Cardiac ventricle fibroblast (primary cell): Measurements from ENCODE around the gene CATSPERZ. TPM values are rescaled to one million over a fixed set of nuclear protein-coding genes. Genes with fewer than 3 reads are reported as not detected.

Experiments
- total RNA-seq: library from RNA; depleted of rRNA; stranded (reverse); fragments of >200 nt; gene quantifications from 2 replicates; pipeline ENCODE4 v1.2.3, GENCODE V29; 2015

CATSPERZ gene, protein sequence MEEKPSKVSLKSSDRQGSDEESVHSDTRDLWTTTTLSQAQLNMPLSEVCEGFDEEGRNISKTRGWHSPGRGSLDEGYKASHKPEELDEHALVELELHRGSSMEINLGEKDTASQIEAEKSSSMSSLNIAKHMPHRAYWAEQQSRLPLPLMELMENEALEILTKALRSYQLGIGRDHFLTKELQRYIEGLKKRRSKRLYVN
- 0.24 TPM in 1 of 2 replicates, not detected in the other for total RNA-seq

DNA sequence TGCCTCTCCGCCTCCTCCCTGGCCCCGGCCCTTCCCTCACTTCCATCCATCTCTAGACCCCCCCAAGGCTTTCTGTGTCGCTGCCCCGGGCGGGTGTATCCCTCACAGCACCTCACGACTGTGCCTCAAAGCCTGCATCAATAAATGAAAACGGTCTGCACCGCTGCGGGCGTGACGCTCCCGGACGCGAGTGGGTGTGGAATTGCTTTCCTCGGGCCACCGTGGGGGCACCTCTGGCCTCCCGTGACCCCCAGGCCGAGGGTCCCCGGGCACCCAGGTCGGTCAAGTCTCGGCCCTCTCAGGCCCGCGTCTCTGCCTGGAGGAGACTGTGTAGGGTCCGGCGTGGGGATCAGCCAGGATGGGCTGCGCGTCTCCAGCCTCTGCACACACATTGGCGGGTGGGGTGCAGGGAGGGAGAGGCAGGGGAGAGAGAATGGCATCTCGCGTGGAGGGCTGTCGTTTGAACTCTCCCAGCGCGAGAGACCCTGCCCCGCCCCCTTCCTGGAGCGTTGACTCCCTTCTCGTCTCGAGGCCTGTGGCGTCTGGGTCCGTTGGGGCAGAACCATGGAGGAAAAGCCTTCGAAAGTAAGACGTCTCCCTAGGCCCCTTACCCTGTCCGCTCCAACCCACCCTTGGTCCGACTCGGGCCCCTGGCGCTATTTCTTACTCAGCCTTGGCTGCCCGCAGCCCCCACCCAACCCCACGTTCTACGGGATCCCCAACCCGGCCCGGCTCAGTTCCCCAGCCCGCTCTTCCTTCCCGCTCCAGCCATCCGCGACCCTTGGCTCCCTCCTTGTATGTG lies at the start of gene CATSPERZ:
Gene CATSPERZ (plus strand): TSS at position 512 of the 802 bp plus-strand sequence. CDS start 53 bp downstream, at position 565.

DNA sequence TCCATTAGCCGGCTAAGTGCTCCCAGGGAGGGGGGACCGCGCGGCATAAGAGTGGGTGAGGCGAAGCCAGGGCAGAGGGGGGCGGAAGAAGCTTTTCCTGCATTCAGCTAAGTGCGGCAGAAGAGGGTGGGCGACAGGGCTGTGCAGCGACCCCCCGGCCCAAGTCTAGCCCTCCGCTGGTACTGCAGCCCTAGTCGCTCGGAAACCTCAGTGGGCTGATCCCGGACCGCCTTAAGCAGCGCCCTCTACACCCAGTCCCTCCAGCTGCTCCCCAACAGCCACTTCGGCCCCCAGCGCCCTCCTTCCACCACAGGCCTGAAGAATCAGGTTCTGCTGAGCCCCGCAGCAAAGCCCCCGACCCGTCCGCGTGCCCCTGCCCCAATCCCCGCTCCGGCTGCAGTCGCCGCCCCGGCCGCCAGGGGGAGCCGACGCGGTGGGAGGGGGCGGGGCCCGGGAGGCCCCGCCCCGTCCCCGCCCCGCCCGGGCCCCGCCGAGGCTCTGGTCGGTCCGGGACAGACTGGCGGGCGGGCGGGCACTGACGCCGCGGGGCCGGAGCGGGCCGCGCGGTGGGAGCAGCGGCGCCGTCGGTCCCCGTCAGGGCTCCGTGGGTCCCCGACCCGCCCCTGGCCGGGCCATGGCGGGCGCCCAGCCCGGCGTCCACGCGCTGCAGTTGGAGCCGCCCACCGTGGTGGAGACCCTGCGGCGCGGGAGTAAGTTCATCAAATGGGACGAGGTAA lies 49.0 kb upstream of the CATSPERZ start, which contains the start of gene PLCB3:
Gene PLCB3 (plus strand): TSS at position 515 of the 737 bp plus-strand sequence. CDS start 120 bp downstream, at position 635.

DNA sequence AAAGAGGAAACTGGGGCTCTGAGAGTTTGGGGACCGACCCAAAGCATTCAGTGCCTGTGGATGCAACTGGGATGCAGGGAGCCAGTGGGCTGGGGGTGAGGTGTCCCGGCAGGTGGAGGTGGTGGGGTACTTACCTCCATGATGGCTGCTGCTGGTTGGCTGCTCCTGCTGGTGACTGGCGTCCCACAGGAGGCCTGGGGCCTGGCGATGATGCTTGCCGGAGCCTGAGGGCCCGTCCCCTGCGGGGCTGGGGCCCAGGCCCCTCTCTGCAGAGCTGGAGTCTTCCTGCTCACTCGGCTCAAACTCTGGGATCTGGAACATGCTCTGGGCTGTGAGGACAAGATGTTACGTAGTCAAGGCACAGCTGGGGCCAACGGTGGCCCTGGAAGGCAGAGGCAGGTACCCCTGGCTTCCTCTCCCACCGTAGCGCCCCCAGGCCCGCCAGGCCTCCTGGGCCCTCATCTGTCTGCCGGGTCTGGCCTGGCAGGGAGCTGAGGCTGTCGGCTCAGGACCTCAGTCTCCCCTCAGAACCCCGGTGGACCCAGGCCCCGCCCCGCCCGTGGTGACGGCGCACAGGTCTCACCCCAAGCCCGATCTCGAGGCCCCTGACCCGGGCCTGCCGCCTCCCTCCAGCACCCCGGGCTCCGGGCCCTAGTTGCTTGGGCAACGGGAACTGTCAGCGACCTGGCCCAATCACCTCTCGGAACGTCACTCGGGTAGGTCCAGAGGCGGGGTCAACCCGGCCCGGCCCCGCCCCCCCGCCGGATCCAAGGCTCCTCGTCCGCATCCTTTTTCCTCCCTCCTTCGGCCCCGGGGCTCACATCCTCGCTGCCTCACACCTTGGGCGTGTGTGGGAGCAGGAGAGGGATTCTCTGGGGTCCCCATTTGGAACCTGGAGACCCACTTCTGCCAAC lies 15.9 kb upstream of the CATSPERZ start, which contains the start of gene BAD:
Gene BAD (minus strand): TSS at position 618 of the 914 bp plus-strand sequence. CDS start 297 bp downstream, at position 321.

DNA sequence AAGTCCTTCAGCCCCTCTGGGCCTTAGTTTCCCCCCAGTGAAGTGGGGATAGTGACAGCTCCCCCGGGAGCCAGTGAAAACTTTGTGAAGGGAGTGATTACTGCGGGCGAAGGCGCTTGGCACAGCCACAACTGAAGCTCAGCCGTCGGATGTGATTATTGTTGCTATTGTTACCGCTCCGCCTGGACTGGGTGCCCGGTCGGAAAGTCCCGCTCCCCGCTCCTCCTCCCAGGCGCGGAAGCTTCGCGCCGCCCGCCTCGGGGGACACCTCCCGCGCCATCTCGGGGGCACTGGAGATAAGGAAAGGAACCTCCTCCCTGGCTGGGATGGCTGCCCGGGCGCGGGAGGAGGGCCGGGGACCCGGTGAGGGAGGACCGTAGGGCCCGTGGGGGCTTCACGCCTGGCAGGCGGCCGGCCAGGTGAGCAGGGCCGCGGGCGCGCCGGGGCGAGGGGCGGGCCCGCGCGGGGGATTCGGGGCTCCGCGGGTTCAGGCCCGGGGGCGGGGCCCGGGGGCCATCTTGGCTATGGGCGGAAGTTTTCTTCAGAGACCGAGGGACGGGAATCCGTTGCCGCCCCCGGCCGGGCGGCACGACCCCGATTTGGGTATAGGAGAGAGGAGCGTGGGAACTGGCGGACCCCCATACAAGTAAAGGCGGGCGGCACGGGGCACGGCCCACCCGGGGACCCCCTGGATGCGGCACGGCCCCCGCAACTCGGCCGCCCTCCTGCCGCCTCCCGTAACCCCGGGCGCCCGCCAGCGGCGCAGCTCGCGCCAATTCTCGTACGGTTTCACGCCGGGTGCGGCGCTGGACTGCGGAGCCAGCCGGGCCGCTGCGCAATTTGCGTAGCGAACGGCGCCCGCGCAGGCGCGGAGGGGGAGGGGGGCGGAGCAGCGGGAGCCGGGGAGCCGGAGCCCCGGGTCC lies 14.9 kb upstream of the CATSPERZ start, which contains the start of gene GPR137:
Gene GPR137 (plus strand): TSS at position 887 of the 923 bp plus-strand sequence. CDS start 677 bp downstream, outside the sequence.

DNA sequence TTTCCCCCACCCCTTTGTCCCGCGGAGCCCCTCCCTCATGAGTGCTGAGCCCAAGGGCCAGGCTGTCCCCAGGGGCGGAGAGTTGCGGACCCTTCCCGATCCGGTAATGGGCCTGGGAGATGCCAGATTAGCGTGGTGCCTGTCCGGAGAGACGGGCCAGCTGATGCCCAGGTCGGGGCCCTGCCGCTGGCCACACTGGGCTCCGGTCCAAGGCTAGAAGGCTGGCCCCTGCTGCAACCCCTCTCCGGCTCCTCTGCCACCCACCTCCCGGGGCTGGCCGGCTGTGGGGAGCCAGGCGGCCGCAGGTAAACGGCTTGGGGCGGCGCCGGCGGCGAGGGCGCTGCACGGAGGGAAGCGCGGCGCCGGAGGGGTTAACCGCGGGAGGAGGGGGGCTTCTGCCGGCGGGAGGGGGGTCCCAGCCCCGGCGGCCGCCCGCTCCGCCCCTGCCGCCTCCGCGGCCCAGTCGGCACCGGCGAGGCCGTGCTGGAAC lies 8.9 kb upstream of the CATSPERZ start, which contains the start of gene KCNK4:
Gene KCNK4 (plus strand): TSS at position 41 of the 490 bp plus-strand sequence. CDS start 1,717 bp downstream, outside the sequence.

DNA sequence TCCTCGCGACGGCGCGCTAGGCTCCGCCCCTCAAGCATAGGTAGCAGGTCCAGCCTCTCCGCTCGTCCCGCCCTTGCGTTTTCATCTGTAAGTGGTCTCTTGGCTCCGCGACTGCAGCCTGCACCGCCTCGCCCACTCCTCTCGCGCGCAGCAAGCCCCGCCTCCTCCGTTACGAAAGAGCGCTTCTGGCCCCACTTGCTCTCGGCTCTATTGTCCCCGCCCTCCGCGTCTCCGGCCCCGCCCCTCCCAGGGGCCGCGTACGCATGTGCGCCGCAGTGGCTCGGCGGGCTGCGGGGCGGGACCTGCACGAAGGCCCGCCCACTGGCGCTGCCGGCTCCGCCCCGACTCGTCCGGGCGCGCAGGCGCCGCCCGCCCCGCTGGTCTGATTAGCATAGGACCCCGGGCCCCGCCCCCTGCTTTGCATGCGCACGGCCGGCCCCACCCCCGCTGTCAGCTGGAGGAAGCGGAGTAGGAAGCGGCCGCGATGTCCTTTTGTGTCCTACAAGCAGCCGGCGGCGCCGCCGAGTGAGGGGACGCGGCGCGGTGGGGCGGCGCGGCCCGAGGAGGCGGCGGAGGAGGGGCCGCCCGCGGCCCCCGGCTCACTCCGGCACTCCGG lies 5.0 kb downstream of the CATSPERZ start, which contains the start of gene ESRRA:
Gene ESRRA (plus strand): TSS at position 450 of the 616 bp plus-strand sequence. CDS start 1,656 bp downstream, outside the sequence.

DNA sequence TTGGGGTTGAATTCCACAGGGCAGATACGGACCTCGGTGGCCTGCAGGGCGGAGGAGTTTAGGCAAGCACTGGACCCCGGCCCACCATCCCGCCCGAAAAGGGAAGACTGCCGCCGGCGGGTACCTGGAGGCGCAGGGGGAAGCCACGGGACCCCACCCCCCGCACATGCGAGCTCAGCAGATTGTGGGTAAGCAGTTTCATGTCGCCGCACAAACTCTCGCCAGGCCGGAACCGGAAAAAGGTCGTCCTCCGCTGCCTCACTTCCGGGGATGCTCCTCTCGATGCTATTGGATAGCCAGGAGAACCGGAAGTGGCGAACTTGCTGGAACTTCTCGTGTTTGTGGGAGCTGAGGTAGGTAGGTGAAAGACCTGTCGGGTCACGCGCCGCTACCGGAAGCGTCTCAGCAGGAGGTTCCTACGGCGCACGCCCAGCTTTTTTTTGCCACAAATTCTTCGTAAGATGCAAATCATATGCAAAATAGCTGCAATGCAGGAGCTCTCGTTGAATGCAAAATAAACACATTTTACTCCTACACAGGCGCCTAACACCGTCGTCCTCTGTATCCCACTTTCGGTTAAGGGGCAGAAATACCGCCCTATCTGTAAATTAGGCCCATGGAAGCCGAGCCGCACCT lies 17.3 kb downstream of the CATSPERZ start, which contains the start of gene TRMT112:
Gene TRMT112 (minus strand): TSS at position 235 of the 636 bp plus-strand sequence. CDS start 33 bp downstream, at position 202.

DNA sequence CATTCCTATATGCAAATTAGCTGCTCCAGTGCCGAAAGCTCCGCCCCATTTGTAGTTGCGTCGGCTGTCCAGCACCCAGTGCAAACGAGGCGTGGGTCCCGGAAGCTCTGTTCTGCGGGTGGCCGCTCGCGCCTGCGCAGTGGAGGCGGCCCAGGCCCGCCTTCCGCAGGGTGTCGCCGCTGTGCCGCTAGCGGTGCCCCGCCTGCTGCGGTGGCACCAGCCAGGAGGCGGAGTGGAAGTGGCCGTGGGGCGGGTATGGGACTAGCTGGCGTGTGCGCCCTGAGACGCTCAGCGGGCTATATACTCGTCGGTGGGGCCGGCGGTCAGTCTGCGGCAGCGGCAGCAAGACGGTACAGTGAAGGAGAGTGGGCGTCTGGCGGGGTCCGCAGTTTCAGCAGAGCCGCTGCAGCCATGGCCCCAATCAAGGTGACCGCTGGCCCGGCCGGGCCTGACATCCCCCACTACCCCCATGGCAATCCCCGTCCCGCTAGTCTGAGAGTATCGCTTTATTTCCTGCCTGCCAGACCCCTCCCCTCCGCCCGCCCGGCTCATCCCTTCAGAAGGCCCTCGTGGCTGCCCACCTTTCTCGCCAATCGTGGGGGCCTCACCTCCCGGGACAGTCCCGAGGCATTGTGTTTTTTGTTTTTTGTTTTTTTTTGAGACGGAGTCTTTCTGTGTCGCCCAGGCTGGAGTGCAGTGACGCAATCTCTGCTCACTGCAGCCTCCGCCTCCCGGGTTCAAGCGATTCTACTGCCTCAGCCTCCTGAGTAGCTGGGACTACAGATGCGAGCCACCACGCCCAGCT lies 18.0 kb downstream of the CATSPERZ start, which contains the start of gene PRDX5:
Gene PRDX5 (plus strand): TSS at position 161 of the 805 bp plus-strand sequence. CDS start 95 bp downstream, at position 256.

DNA sequence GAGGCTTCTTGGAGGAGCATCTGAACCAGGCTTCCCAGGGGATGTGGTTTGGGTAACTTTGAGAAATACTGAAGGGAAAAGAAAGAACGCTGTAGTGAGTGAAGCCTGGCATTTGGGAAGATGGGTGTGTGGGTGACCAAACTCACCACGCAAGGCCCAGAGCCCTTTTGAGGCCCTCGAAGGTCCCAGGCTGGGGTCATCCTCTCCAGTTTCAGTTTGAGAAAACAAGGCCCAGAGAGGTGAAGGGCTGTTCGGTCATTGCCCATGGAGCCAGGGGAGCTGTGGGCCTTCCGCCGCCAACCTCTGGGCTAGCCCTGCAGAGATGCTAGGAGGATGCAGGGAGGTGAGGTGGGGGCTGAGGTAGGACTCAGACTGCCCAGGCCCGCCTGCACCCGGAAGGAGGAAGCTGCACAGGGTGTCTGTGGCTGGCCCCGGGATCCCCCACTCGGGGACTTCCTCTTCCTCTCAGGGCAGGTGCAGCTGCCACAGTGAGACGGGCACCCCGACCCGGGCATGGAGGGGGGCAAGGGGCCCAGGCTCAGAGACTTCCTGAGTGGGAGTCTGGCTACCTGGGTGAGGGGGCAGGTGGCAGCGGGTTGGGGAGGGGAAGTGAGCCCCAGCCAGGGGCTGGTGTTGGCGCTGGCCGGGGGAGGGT lies 39.7 kb downstream of the CATSPERZ start, which contains the start of gene CCDC88B:
Gene CCDC88B (plus strand): TSS at position 451 of the 655 bp plus-strand sequence. CDS start 63 bp downstream, at position 514.

Other genes starting within 250 kb of the CATSPERZ start
- gene MACROD1, start 134.2 kb upstream of the CATSPERZ start, total RNA-seq: 14.9 and 15.3 TPM in 2 replicates
- 68.7 and 86.9 TPM in 2 replicates for gene STIP1, start 114.2 kb upstream of the CATSPERZ start, total RNA-seq
- gene FERMT3, start 93.6 kb upstream of the CATSPERZ start, total RNA-seq: 13.7 and 14.4 TPM in 2 replicates
- 16.2 and 19.6 TPM in 2 replicates for gene TRPT1, start 74.2 kb upstream of the CATSPERZ start, total RNA-seq
- gene NUDT22, start 74.1 kb upstream of the CATSPERZ start, total RNA-seq: 52.1 and 60.7 TPM in 2 replicates
- gene DNAJC4, start 69.8 kb upstream of the CATSPERZ start, total RNA-seq: 9.1 and 11.5 TPM in 2 replicates
- gene VEGFB, start 65.8 kb upstream of the CATSPERZ start, total RNA-seq: 73.3 and 75.0 TPM in 2 replicates
- 82.6 and 104 TPM in 2 replicates for gene FKBP2, start 59.3 kb upstream of the CATSPERZ start, total RNA-seq
- gene PPP1R14B, start 53.4 kb upstream of the CATSPERZ start, total RNA-seq: 155 and 170 TPM in 2 replicates
- gene PLCB3, start 48.8 kb upstream of the CATSPERZ start, total RNA-seq: 26.1 TPM in 2 replicates
- gene BAD, start 15.7 kb upstream of the CATSPERZ start, total RNA-seq: 91.3 and 117 TPM in 2 replicates
- gene GPR137, start 14.5 kb upstream of the CATSPERZ start, total RNA-seq: 29.6 and 31.4 TPM in 2 replicates
- not detected in 2 replicates for gene KCNK4, start 9.1 kb upstream of the CATSPERZ start, total RNA-seq
- 28.1 and 36.4 TPM in 2 replicates for gene ESRRA, start 5.2 kb downstream of the CATSPERZ start, total RNA-seq
- gene TRMT112, start 17.2 kb downstream of the CATSPERZ start, total RNA-seq: 202 and 252 TPM in 2 replicates
- gene PRDX5, start 17.8 kb downstream of the CATSPERZ start, total RNA-seq: 297 and 314 TPM in 2 replicates
- 0.54 and 0.69 TPM in 2 replicates for gene CCDC88B, start 39.8 kb downstream of the CATSPERZ start, total RNA-seq
- gene RPS6KA4, start 58.8 kb downstream of the CATSPERZ start, total RNA-seq: 30.3 and 38.8 TPM in 2 replicates